ENCODE data around the gene PGLYRP4.

PGLYRP4 gene

GRCh38 chr1:153380711-153381110 lies 32.1 kb upstream of the PGLYRP4 start:
- TF ChIP-seq SP1 (IDR thresholded peaks at IDR 0.05) (no peak), CTBP1 (IDR thresholded peaks at IDR 0.05; ENCODE audit: borderline replicate concordance) (no peak), HDGF (IDR thresholded peaks at IDR 0.05; ENCODE audit: borderline replicate concordance) (no peak)
- no peak for DNase-seq (ENCODE audit: extremely low spot score)
- CTCF ChIA-PET, result no interaction called here
- POLR2A ChIA-PET, result no interaction called here

GRCh38 chr1:153379591-153379990 lies 30.9 kb upstream of the PGLYRP4 start:
- DNase-seq (ENCODE audit: extremely low spot score), result no peak
- TF ChIP-seq PKNOX1 (IDR thresholded peaks at IDR 0.05) (no peak), HDGF (IDR thresholded peaks at IDR 0.05; ENCODE audit: borderline replicate concordance) (no peak), SUZ12 (IDR thresholded peaks at IDR 0.05) (no peak), FOXM1 (IDR thresholded peaks at IDR 0.05; ENCODE audit: borderline replicate concordance) (no peak)
- ChIA-PET CTCF (no interaction called here), POLR2A (no interaction called here)

GRCh38 chr1:153375511-153375910 lies 26.9 kb upstream of the PGLYRP4 start, which contains the start of gene S100A12:
S100A12 (minus strand) TSS chr1:153375621; CDS start chr1:153374592, 1,029 bp downstream.
- TF ChIP-seq ARNT (IDR thresholded peaks at IDR 0.05) (no peak), BHLHE40 (IDR thresholded peaks at IDR 0.05; ENCODE audit: borderline replicate concordance) (no peak), TARDBP (IDR thresholded peaks at IDR 0.05) (no peak), LEF1 (IDR thresholded peaks at IDR 0.05; ENCODE audit: borderline replicate concordance) (no peak), HDGF (IDR thresholded peaks at IDR 0.05; ENCODE audit: borderline replicate concordance) (no peak), FOXA1 (IDR thresholded peaks at IDR 0.05) (no peak), L3MBTL2 (conservative IDR thresholded peaks at IDR 0.05) (no peak), ELF4 (IDR thresholded peaks at IDR 0.05) (no peak), PKNOX1 (IDR thresholded peaks at IDR 0.05) (no peak), SUZ12 (IDR thresholded peaks at IDR 0.05) (no peak), SP1 (IDR thresholded peaks at IDR 0.05) (no peak), FOXM1 (IDR thresholded peaks at IDR 0.05; ENCODE audit: borderline replicate concordance) (no peak), ZNF384 (IDR thresholded peaks at IDR 0.05) (no peak), CTBP1 (IDR thresholded peaks at IDR 0.05; ENCODE audit: borderline replicate concordance) (no peak)
- DNase-seq (ENCODE audit: extremely low spot score), result no peak
- CTCF ChIA-PET, result no interaction called here

GRCh38 chr1:153374071-153374470 lies 25.4 kb upstream of the PGLYRP4 start:
- DNase-seq (ENCODE audit: extremely low spot score), result no peak
- ChIA-PET POLR2A (no interaction called here), CTCF (no interaction called here)
- TF ChIP-seq TARDBP (IDR thresholded peaks at IDR 0.05), result no peak
- no peak for TF ChIP-seq FOXM1 (IDR thresholded peaks at IDR 0.05; ENCODE audit: borderline replicate concordance)
- TF ChIP-seq SP1 (IDR thresholded peaks at IDR 0.05), result no peak
- TF ChIP-seq ELF4 (IDR thresholded peaks at IDR 0.05), result no peak
- no peak for TF ChIP-seq HDGF (IDR thresholded peaks at IDR 0.05; ENCODE audit: borderline replicate concordance)
- TF ChIP-seq NFRKB (IDR thresholded peaks at IDR 0.05), result no peak
- no peak for TF ChIP-seq L3MBTL2 (conservative IDR thresholded peaks at IDR 0.05)
- TF ChIP-seq BHLHE40 (IDR thresholded peaks at IDR 0.05; ENCODE audit: borderline replicate concordance), result no peak
- no peak for TF ChIP-seq CTBP1 (IDR thresholded peaks at IDR 0.05; ENCODE audit: borderline replicate concordance)
- no peak for TF ChIP-seq FOXK2 (IDR thresholded peaks at IDR 0.05)

More at GRCh38 chr1:153375511-153375910, 26.9 kb upstream of the PGLYRP4 start, which contains the start of gene S100A12:
- POLR2A ChIA-PET, result no interaction called here

- ChIA-PET POLR2A (no interaction called here), CTCF (no interaction called here)
- TF ChIP-seq LEF1 (IDR thresholded peaks at IDR 0.05; ENCODE audit: borderline replicate concordance) (no peak), BHLHE40 (IDR thresholded peaks at IDR 0.05; ENCODE audit: borderline replicate concordance) (no peak), PKNOX1 (IDR thresholded peaks at IDR 0.05) (no peak), FOXA1 (IDR thresholded peaks at IDR 0.05) (no peak), FOXM1 (IDR thresholded peaks at IDR 0.05; ENCODE audit: borderline replicate concordance) (no peak), SP1 (IDR thresholded peaks at IDR 0.05) (no peak), ZNF384 (IDR thresholded peaks at IDR 0.05) (no peak), CTBP1 (IDR thresholded peaks at IDR 0.05; ENCODE audit: borderline replicate concordance) (no peak), SUZ12 (IDR thresholded peaks at IDR 0.05) (no peak), TARDBP (IDR thresholded peaks at IDR 0.05) (no peak), HDGF (IDR thresholded peaks at IDR 0.05; ENCODE audit: borderline replicate concordance) (no peak), NFRKB (IDR thresholded peaks at IDR 0.05) (no peak)
- no peak for DNase-seq (ENCODE audit: extremely low spot score)
Measured at GRCh38 chr1:153372571-153372970, 23.9 kb upstream of the PGLYRP4 start.

- TF ChIP-seq NFRKB (IDR thresholded peaks at IDR 0.05) (no peak), L3MBTL2 (conservative IDR thresholded peaks at IDR 0.05) (no peak), ELF4 (IDR thresholded peaks at IDR 0.05) (no peak), ZNF384 (IDR thresholded peaks at IDR 0.05) (no peak), TARDBP (IDR thresholded peaks at IDR 0.05) (no peak), BHLHE40 (IDR thresholded peaks at IDR 0.05; ENCODE audit: borderline replicate concordance) (no peak), ARNT (IDR thresholded peaks at IDR 0.05) (no peak), FOXK2 (IDR thresholded peaks at IDR 0.05) (no peak), CTBP1 (IDR thresholded peaks at IDR 0.05; ENCODE audit: borderline replicate concordance) (no peak), PKNOX1 (IDR thresholded peaks at IDR 0.05) (no peak), SUZ12 (IDR thresholded peaks at IDR 0.05) (no peak), LEF1 (IDR thresholded peaks at IDR 0.05; ENCODE audit: borderline replicate concordance) (no peak), FOXM1 (IDR thresholded peaks at IDR 0.05; ENCODE audit: borderline replicate concordance) (no peak), FOXA1 (IDR thresholded peaks at IDR 0.05) (no peak), HDGF (IDR thresholded peaks at IDR 0.05; ENCODE audit: borderline replicate concordance) (no peak), SP1 (IDR thresholded peaks at IDR 0.05) (no peak)
- DNase-seq (ENCODE audit: extremely low spot score), result no peak
- ChIA-PET CTCF (no interaction called here), POLR2A (no interaction called here)
Measured at GRCh38 chr1:153371231-153371630, 22.6 kb upstream of the PGLYRP4 start.
